Measurements from ENCODE around the gene CUL4A.
"Not testable (repeated sequence)": the region's sequence is repeated elsewhere in the genome, so short reads cannot be mapped to it uniquely, and the experiment has no call there.

CUL4A gene

DNA sequence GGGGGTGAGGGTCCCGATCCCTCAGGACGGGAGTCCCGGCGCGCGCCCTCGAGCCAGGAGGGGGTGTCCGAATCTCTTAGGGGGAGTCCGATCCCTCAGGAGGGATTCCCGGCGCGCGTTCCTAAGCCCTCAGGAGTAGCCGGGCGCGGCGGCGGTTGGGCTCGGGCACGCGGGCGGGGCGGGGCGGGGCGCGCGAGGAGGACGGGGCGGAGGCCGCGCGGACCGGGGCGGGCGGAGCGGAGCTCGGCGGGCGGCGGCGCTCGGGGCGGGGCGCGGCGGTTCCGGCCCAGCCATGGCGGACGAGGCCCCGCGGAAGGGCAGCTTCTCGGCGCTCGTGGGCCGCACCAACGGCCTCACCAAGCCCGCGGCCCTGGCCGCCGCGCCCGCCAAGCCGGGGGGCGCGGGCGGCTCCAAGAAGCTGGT lies at the start of gene CUL4A:
Gene CUL4A, plus strand, starts transcription at position 278 of the 423 bp plus-strand sequence. Its CDS starts 15 bp downstream, at position 293.
- DNase-seq (ENCODE audit: low spot score) = peak; percentile 70

DNA sequence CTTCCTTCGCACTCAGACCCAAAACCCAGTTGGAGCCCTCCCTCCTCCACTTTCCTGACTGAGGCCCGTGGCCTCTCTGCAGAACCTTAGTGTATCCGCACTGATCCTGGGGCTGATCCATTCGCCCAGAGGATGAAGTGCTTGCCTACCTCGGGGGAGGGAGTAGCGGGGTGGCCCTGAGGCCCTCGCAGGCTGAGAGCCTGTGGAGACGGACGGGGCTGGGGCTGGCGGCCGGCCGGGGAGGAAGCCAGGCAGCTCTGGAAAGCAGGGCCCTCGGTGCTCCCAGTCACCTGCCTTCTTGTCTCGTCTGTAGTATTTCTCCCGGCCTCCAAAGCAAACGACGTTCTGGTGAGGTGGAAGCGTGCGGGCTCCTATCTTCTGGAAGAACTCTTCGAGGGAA lies 49.7 kb upstream of the CUL4A start:
- DNase-seq (ENCODE audit: low spot score) = no peak

DNA sequence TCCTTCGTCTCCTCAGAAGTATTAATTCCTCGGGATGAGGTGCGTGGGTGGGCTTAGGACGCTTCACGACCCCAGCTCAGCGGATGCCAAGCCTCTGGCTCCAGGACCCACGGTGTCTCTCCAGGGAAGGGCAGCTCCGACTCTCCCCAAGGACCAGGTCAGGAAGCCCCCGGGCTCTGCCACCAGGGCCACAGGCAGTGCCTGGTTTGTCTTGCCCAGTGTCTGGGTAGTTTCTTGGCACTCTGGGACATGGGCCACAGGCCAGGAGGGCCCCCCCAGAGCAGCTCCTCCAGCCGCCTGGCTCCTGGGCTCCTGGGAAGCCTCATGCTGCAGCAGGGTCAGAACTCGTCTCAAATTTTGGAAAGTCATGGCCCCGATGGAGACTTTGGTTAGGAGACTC lies 48.4 kb upstream of the CUL4A start:
- DNase-seq (ENCODE audit: low spot score) = no peak

DNA sequence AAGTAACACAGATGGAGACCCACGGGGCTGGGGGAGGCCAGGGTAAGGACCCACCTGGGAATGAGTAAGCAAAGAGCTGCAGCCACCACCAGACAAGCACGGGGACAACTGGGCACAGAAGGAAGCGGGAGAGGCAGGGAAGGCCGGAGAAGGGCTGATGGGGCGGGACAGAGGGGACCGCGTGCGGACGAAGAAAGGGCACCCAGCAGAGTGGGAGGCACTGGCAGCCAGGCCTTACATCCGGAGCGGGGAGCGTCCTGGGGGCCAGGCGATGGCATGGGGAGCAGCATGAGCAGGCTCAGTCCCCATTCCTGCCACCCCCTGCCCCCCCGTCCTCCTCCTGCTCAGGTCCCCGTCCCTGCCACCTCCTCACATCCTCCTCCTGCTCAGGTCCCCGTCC lies 48.0 kb upstream of the CUL4A start:
- DNase-seq (ENCODE audit: low spot score) = no peak

DNA sequence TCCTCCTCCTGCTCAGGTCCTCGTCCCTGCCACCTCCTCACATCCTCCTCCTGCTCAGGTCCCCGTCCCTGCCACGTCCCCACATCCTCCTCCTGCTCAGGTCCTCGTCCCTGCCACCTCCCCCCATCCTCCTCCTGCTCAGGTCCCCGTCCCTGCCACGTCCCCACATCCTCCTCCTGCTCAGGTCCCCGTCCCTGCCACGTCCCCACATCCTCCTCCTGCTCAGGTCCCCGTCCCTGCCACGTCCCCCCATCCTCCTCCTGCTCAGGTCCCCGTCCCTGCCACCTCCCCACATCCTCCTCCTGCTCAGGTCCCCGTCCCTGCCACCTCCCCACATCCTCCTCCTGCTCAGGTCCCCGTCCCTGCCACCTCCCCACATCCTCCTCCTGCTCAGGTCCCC lies 47.4 kb upstream of the CUL4A start:
- not testable (repeated sequence) for DNase-seq (ENCODE audit: low spot score)

DNA sequence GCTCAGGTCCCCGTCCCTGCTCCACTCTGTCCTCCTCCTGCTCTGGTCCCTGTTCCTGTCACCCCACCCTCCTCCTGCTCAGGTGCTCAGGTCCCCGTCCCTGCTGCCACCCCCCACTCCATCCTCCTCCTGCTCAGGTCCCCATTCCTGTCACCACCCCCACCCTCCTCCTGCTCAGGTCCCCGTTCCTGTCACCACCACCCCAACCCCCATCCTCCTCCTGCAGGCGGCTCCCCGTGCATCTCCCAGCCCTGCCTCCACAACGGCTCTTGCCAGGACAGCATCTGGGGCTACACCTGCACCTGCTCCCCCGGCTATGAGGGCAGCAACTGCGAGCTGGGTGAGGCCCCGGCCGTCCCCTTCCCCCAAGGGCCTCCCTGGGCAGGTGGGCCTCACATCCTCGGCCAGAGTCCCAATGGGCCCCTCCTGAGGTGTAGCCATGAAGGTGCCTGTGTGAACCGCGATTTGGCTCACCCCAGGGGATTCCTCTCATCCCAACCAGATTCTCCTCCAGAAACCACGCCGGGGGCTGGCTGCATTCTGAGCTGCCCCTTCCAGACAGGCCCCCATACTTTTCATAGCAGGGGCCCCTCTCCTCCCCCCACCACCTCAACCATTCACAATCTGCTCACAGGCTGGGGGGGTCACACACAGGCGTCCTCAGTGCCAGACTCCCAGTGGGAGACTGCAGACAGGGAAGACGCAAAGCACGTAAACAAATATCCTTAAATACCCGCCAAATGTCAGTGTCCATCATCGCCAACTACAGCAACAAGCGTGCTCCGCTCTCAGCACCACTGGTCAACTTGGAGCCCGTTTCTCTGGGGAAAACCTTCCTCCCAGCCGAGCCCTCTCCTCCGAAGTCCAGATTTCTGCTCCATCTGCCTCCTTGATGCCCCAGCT lies 46.4 kb upstream of the CUL4A start:
- DNase-seq (ENCODE audit: low spot score) = no peak

DNA sequence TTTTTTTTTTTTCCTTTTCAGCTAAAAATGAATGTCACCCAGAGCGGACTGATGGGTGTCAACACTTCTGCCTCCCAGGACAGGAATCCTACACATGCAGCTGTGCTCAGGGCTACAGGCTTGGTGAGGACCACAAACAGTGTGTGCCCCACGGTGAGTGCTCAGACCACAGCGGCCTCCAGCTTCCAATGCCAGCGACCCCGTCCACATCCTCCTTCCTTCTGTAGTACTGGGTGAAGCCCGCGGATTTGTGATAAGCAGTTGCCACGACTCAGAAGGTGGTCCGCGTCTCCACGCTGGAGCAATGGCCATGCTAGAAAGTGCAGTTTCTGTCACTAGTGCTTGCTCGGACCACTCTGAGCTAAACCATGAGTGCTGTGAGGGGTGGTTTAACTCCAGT lies 44.9 kb upstream of the CUL4A start:
- no peak for DNase-seq (ENCODE audit: low spot score)

DNA sequence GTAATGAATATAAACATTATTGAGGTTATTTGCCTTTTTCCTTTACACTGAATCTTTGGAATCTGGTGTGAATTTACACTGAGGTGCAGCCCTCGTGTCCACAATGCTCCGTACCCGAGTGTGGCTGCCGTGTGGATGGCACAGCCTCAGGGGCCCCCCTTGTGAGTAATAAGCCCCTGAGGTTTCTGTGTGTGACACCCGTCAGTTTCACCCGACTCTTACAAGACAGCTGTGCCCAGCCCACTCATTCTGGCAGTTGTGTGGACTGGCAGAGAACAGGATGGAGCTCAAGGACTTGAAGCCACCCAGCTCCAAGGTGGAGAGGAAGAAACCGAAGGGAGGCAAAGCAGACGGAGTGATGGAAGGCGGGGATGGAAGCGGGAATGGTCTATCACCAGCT lies 43.1 kb upstream of the CUL4A start:
- DNase-seq (ENCODE audit: low spot score) = no peak

DNA sequence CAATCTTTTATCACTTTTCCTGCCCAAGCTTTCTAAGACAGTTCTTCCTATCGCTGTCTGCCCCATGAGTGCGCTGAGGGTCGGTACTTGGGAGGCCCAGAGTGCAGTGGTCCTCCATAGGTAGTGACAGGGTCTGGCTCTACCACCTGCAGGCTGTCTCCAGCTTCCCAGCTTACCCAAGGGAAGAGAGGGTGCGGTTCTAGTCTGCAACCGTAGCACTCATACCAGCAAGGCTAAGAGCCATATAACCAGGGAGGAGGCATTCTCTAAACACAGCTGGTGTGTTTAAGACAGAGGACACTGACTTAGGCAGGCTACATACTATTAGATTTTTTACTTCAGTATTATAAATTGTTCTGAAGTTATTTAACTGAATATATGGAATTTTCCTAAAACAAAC lies 42.7 kb upstream of the CUL4A start:
- no peak for DNase-seq (ENCODE audit: low spot score)

DNA sequence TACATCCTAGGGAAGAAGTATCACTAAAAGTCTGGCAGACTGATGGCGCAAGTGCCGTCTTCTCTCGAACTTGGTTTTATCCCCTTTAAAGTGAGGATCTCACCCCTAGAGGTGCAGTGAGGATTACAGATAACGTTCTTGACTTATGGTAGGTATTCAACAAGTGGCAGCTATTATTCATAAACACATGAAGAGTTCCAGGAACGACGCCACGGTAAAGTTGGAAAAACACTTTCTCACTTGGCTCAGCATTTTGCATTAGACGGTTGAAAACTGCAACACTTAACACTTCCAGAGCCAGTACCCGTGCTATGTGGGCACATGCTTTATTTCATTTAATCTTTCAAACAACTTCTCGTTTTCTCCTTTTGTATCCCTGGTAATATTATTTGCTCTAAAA lies 42.3 kb upstream of the CUL4A start:
- no peak for DNase-seq (ENCODE audit: low spot score)

DNA sequence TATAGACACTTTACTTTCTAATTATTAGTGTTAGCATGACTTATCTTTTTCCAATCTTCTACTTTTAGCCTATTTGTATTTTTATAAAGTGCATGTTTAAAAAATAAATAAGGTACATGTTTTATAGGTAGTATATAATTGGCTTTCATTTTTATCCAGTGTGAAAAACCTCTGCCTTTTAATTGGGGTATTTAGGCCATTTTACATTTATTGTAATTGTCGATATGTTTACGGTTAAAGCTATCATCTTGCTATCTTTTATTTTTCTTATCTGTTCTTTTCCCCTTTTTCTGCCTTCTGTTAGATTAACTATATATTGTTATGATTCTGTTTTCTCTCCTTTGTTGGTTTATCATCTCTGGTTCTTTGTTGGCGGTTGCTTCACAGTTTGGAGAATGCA lies 41.8 kb upstream of the CUL4A start:
- no peak for DNase-seq (ENCODE audit: low spot score)

DNA sequence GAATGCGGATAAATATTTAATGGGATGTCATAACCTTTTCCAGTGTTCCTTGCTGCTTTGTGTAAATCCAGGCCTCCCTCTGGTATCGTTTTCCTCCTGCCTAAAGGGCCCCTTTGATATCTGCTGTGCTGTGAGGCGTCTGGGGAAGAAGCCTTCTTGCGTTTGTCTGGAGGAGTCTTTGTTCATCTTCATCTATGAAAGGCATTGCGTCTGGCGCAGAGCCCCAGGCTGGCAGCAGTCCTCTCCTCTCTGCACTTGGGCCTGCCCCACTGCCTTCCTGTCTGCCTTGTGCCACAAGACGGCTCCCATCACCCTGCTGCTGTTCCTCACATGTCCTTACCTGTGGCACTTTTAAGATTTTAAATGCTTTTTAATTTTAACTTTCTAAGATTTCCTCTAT lies 41.2 kb upstream of the CUL4A start:
- no peak for DNase-seq (ENCODE audit: low spot score)

DNA sequence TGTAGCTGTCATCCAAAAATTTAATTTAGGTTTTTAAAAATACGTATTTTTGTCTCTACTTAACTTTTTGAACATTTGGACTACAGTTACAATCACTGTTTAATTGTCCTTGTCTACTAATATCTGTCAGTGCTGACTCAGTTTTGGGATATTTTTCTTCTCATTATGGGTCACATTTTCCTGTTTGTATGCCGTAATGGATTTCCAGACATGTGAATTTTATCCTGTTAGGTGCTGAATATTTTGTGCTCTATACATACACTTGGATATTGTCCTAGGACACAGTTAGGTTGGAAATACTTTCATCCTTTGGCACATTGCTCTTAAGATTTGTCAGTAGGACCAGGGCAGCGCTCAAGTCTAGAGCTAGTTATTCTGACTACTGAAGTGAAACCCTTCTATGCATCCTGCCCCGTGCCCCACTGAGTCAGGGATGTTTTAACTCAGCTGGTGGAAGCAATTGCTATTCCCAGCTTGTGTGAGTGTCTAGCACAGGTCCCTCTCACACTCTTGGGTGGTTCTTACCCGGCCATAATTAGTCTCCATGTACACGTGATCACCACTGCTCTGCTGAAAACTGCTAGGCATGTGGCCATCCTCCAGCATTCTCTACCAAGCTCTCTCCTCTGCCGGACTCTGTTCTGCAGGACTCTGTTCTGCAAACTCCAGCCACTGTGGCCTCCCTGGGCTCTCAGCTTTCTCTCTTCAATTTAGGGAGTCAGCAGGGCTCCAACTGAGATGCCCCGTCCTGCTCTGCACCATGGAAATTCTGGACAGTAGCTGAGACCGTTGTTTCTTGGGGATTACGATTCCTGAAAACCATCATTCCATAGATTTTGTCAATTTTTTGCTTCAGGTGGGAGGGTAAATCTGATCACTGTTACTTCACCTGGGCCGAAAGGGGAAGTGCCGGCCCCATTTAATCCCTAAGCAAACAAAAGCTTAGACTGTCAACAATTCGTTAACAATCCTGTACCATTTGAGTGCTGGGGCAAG lies 39.8 kb upstream of the CUL4A start:
- no peak for DNase-seq (ENCODE audit: low spot score)

DNA sequence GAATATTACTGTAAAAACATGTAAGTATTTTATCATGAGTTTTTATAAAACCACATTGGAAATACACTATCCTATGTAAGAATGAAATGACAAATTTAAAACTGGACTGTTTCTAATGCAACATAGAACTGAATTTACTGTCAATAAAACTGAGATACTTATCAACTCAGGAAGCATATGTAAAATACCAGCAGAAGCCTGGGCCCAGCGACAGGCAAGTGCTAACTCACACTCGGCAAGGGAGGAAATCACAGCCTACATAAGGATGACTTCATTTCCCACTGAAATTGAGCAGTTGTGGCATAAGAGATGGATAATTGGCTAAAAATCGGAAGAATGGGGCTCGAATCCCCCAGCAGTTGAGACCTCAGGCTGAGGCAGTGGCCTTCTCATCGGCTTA lies 38.9 kb upstream of the CUL4A start:
- no peak for DNase-seq (ENCODE audit: low spot score)

DNA sequence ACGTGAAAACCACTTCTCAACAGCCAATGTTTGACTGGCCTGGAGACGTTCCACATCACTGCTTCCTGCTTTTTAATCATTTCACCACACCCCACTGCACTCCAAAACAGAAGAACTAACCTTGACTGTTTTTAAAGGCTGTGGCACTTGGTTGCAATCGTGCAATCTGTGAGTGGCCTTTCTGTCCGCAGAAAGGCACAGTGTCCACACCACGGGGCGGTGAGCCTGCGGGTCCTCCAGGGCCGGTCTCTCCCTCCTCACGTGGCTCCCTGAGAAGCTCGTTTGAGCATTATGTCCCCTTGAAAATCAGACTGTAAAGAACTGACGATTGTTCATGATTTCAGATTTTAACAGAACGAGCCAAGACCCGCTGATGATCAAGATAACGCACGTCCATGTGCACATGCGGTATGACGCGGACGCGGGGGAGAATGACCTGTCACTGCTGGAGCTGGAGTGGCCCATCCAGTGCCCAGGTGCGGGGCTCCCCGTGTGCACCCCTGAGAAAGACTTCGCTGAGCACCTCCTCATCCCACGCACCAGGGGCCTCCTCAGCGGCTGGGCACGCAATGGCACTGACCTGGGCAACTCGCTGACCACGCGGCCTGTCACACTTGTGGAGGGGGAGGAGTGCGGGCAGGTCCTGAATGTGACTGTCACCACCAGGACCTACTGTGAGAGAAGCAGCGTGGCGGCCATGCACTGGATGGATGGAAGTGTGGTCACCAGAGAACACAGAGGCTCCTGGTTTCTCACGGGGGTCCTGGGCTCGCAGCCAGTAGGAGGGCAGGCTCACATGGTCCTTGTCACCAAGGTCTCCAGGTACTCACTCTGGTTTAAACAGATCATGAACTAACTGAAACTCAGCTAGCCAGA lies 37.9 kb upstream of the CUL4A start:
- no peak for DNase-seq (ENCODE audit: low spot score)

DNA sequence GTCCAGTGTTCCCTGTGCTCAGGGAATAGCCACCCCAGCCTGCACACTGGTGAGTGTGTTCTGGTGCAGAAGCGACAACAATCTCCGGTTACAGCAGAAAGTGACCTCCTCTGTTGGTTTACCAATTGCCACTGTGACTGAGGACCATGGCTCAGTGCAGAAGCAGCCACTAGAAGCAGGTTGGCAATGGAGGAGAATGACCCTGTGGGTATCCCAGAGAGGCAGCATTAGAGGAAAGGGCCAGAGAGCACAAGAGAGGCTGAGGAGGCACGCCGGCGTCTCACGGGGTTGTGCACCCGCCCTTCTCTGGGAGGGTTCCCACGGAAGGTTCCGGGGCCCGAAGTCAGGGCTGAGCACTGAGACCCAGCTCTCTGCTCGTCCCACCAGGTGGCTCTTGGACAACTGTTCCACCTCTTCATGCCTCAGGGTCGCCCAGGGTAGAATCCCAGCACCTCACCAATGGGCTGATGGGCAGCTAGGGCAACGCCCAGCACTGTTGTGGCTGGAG lies 36.9 kb upstream of the CUL4A start:
- no peak for DNase-seq (ENCODE audit: low spot score)

DNA sequence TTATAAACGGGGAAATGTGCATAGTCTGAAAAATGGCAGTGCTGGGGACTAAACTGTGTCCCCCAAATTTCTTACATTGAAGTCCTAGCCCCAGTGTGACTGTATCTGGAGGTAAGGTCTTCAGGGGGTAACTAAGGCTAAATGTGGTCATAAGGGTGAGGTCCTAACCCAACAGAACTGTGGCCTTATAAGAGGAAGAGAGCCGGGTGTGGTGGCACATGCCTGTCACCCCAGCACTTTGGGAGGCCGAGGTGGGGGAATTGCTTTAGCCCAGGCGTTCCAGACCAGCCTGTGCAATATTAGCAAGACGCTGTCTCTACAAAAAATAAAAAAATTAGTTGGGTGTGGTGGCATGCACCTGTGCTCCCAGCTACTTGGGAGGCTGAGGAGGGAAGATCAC lies 33.1 kb upstream of the CUL4A start:
- peak; percentile 78 for DNase-seq (ENCODE audit: low spot score)

DNA sequence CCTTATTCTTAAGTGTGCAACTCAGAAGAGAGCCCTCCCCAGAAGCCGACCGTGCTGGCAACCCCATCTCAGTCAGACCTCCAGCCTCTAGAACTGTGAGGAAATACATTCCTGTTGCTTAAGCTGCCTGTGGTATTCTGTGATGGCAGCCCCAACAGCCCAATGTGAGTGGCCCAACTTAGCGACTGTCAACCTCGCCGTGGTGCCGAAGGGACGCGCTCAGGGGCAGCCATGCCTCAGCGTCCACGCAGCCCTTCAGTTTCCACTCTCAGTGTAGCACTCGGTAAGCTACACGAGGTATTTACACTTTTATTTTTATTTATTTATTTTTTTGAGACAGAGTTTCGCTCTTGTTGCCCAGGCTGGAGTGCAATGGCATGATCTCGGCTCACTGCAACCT lies 32.6 kb upstream of the CUL4A start:
- no peak for DNase-seq (ENCODE audit: low spot score)

DNA sequence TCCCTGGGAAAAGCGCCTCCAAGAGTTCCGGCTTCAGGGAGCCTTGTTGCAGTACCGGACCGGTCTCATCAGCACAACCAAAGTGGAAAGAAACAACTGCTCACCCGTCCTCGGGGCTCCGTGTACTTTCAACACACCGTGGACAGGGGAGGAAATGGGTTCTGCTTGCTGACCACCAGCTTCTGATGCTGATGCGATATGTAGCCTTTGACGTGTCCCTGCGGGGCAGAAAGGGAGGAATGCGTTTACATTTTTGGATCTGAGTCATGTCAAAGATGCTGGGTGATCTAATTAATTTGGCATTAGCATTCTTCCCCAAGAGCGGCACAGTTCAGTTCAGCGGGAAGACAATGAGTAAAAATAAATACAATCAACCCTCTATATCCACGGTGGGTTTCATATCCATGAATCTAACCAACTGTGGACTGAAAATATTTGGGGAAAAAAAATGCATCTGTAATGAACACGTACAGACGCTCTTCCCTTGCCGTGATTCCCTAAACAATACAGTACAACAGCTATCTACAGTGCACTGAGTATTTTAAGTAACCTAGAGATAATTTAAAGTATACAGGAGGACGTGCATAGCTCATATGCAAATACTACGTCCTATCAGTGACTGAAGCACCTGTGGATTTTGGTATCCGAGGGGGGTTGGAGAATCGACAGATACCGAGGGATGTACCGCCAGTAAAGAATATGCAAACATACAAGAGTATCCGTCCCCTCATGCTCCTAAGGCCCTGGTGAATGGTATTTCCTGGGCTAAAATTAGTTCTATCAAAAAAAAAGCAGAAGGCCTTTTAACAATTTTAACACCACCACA lies 31.1 kb upstream of the CUL4A start:
- no peak for DNase-seq (ENCODE audit: low spot score)

DNA sequence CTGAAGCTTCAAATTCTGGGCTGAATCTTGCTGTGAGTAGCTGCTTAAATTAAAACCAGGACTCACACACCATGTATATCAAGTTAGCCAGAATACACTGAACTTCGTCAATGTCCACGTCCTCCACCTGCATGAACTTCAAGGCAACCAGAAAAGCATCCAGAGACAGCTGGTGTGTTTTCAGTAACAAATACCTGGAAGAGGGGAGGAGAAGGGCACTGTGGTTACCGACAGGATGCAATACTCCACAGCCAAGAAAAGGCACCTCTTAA lies 30.6 kb upstream of the CUL4A start:
- no peak for DNase-seq (ENCODE audit: low spot score)
